ENCODE data around the gene HOXB5.

The HOXB5 gene

GRCh38 chr17:48575673-48576478 is 17.7 kb downstream of the HOXB5 start:
- no peak for DNase-seq (ENCODE audit: low read depth, low spot score)

GRCh38 chr17:48575066-48575582 is 18.5 kb downstream of the HOXB5 start:
- no peak for DNase-seq (ENCODE audit: low read depth, low spot score)

- DNase-seq (ENCODE audit: low read depth, low spot score), result no peak
Measured at GRCh38 chr17:48574505-48575065, 19.0 kb downstream of the HOXB5 start.

GRCh38 chr17:48571826-48572417 is 21.7 kb downstream of the HOXB5 start:
- no peak for DNase-seq (ENCODE audit: low read depth, low spot score)

GRCh38 chr17:48571024-48571818 is 22.4 kb downstream of the HOXB5 start:
- no peak for DNase-seq (ENCODE audit: low read depth, low spot score)

- DNase-seq (ENCODE audit: low read depth, low spot score), result no peak
Measured at GRCh38 chr17:48570325-48571023, 23.1 kb downstream of the HOXB5 start.

- DNase-seq (ENCODE audit: low read depth, low spot score), result no peak
Measured at GRCh38 chr17:48569674-48570324, 23.8 kb downstream of the HOXB5 start.

GRCh38 chr17:48569240-48569582 is 24.4 kb downstream of the HOXB5 start:
- no peak for DNase-seq (ENCODE audit: low read depth, low spot score)

GRCh38 chr17:48568499-48569239 is 24.9 kb downstream of the HOXB5 start:
- DNase-seq (ENCODE audit: low read depth, low spot score), result no peak

GRCh38 chr17:48567646-48568354 is 25.8 kb downstream of the HOXB5 start:
- DNase-seq (ENCODE audit: low read depth, low spot score), result no peak

- no peak for DNase-seq (ENCODE audit: low read depth, low spot score)
Measured at GRCh38 chr17:48567209-48567608, 26.4 kb downstream of the HOXB5 start.

- DNase-seq (ENCODE audit: low read depth, low spot score), result no peak
Measured at GRCh38 chr17:48566717-48567116, 26.9 kb downstream of the HOXB5 start.

GRCh38 chr17:48565925-48566710 is 27.5 kb downstream of the HOXB5 start:
- no peak for DNase-seq (ENCODE audit: low read depth, low spot score)

- DNase-seq (ENCODE audit: low read depth, low spot score), result no peak
Measured at GRCh38 chr17:48565022-48565554, 28.5 kb downstream of the HOXB5 start.

- DNase-seq (ENCODE audit: low read depth, low spot score), result no peak
Measured at GRCh38 chr17:48564188-48565021, 29.2 kb downstream of the HOXB5 start.

- no peak for DNase-seq (ENCODE audit: low read depth, low spot score)
Measured at GRCh38 chr17:48563867-48564187, 29.8 kb downstream of the HOXB5 start.

GRCh38 chr17:48563385-48563838 is 30.2 kb downstream of the HOXB5 start:
- no peak for DNase-seq (ENCODE audit: low read depth, low spot score)

GRCh38 chr17:48562934-48563333 is 30.6 kb downstream of the HOXB5 start:
- DNase-seq (ENCODE audit: low read depth, low spot score), result no peak

Measured in iPS DF 19.7 (cell line).